ENCODE results near the gene C10orf53.

C10orf53 gene, protein sequence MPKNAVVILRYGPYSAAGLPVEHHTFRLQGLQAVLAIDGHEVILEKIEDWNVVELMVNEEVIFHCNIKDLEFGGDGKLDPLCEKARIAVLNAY

GRCh38 chr10:49679480-49679893 is at the start of gene C10orf53:
TSS of gene C10orf53 (plus strand) at chr10:49679651. CDS start at chr10:49679698, 47 bp downstream.
- no peak for DNase-seq (ENCODE audit: low read depth, low spot score)

DNA sequence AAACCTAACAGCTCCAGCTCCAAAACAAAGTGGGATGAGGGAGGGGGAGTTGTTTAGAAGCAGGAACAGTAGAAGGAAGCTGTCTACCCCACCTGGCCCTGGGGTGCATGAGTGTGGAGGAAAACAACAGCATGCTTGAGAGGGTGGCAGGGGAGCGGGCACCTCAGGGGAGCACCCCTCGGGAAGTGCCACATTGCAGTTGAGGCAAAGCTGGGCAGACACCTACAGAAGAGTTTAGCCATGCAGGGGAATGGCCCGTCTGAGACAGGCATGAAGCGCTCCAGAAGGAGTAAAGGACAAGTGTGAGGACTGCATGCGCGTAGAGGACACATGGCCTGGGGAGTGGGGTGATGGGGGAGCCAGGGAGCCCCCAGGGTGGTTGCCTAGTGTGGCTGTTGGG is 47.5 kb upstream of the C10orf53 start:
- DNase-seq (ENCODE audit: low read depth, low spot score) = no peak

DNA sequence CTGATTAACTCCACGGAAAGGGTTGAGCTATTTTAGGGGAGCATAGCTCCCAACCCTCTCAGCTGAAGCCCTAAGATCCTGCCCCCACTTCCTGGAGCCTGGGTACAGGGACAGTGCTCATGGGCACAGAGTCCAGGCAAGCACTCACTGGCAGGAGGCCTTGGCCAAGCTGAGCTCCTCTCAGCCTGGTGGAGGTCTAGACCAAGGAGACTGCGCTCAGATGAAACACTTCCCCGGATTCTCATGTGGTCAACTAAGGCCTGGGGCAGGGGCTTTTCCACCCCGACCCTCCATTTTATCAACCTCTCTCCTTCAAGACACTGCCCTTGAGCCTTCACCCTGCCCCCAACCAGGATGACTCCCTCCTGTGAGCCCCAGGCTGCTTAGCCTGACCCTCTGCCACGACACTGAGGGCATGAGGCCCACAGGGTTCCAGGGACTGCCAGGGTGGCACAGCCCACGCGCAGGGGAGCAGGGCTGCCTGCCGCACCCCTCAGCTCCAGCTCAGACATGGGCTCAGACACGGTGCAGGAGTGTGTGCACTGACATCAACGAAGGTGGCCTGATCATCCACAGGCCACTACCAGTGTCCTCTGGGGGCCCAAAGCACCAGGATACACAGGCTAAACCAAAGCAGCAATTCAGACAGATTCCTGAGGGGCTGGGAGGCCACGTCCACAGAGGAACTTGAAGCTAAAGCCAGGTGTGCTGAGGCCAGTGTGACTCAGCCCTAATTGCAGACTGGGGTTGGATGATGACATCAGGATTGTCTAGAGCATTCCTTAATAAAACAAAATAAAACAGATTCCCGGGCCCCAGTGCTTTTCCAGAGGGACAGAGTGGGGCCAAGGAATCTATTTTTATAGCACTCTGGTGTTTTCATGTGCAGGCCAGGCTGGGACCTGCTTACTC is 46.8 kb upstream of the C10orf53 start:
- no peak for DNase-seq (ENCODE audit: low read depth, low spot score)

- DNase-seq (ENCODE audit: low read depth, low spot score) = no peak
Measured at GRCh38 chr10:49633327-49634068, 46.0 kb upstream of the C10orf53 start.

DNA sequence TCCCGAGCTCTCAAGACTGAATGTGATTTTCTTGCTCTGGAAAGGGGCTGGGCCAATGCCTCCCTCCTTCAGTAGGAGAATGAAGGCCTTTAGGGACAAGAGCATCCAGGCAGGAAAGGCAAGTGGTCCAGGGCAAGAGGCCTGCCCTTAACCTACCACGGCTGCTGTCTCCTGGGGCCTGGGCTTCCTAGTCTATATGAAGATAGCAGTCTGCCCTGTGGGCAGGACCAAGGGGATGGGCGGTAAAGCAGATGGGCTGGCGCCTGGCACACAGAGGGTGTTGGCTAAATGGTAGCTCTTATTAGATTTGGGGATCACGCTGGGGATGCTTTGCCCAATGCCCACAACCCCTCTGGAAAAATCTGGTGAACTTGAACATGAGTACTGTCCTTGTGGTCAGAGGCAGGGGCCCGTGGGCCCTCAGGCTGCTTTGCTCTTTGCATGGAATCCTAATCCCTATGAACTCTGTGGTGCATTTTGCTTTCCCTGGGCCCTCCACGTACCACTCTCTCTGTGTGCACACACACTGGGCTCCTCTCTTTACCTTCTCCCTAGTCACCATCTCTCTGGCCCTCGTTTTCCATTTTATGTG is 45.3 kb upstream of the C10orf53 start:
- no peak for DNase-seq (ENCODE audit: low read depth, low spot score)

- DNase-seq (ENCODE audit: low read depth, low spot score) = no peak
Measured at GRCh38 chr10:49642311-49642710, 37.1 kb upstream of the C10orf53 start.

GRCh38 chr10:49643241-49644034 is 36.0 kb upstream of the C10orf53 start:
- no peak for DNase-seq (ENCODE audit: low read depth, low spot score)

DNA sequence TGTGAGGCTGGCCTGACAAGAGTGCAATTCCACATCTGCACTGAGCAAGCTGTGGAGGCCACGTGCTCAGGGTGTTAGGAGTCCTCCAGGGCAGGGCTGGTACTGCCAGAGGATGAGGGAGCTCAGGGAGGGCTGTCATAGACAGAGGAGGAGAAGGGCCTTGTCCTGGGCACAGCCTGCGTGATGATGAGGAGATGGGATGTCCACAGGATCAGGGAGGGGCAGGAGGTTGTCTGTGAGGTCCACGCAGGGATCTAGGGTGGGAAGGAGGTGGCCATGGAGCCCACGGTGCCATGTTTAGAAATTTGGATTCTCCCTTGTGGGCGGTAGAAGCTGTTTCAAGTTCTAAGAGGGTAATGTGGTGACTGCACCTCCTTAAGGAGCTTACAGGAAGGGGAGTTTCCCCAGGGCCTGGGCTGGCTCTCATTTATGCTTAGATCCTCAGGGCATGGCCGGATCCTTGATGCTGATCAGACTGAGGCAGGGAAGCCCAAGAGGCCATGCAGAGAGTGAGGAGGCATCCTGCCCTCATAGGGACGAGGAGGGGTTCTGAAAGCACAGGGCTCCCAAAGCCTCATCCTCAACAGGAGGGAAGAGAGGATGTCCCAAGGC is 35.3 kb upstream of the C10orf53 start:
- no peak for DNase-seq (ENCODE audit: low read depth, low spot score)

DNA sequence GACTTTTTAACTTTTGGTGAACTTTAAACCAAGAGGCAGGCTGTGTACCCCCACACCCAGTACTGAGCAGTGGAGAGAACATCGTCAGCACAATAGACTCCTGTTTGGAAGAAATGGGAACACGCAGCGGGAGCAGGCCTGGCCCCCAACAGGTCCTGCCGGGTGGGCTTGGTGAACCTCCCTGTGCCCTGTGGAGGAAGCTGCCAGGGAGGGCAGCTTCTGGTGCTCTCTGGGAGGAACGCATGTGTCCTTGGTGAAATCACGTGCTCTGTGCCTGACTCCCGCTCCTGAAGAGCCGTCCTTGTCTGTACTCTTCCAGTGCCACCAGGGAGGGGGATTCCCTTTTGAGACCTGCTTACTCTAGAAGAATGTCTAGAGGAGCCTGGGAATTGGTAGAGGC is 34.0 kb upstream of the C10orf53 start:
- no peak for DNase-seq (ENCODE audit: low read depth, low spot score)

- no peak for DNase-seq (ENCODE audit: low read depth, low spot score)
Measured at GRCh38 chr10:49645871-49646870, 33.3 kb upstream of the C10orf53 start.

- no peak for DNase-seq (ENCODE audit: low read depth, low spot score)
Measured at GRCh38 chr10:49647554-49647953, 31.9 kb upstream of the C10orf53 start.

- no peak for DNase-seq (ENCODE audit: low read depth, low spot score)
Measured at GRCh38 chr10:49647985-49648795, 31.3 kb upstream of the C10orf53 start.

DNA sequence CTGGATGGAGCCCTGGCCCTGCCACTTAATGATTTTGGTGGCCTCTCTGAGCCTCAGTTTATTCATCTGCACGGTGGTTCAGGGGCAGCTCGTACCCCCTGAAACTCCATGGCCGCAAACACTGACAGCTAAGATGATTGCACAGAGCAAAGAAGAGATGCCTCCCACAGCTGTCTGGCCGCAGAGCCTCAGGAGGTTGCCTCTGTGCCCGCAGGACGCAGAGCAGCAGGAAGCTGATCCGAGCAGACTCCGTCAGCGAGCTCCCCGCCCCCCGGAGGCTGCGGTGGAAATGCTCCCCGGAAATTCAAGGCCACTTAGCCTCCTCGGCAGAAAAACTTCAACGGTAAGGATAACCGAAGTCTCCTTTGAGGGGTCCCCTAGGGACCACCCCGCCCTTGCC is 30.2 kb upstream of the C10orf53 start:
- DNase-seq (ENCODE audit: low read depth, low spot score) = no peak

GRCh38 chr10:49649936-49650723 is 29.3 kb upstream of the C10orf53 start:
- DNase-seq (ENCODE audit: low read depth, low spot score) = no peak

GRCh38 chr10:49650724-49651034 is 28.8 kb upstream of the C10orf53 start:
- no peak for DNase-seq (ENCODE audit: low read depth, low spot score)

GRCh38 chr10:49651039-49651835 is 28.2 kb upstream of the C10orf53 start:
- DNase-seq (ENCODE audit: low read depth, low spot score) = no peak

DNA sequence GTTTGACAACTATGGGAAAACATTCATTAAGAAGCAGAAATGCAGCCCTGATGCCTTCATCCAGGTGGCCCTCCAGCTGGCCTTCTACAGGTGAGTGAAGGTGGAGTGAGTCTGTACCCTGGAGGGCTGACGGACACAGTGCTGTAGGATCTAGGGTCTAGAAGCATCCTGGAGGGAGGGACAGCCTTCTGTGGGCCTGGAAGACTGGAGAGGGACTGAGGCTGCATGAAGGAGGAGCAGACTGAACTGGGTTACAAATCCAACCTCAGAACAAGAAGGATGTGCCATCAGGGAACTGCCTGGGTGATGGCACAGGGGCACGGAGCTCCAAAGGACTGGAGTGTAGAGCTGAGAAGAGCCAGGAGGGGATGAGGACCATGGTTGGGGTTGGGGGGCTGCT is 27.5 kb upstream of the C10orf53 start:
- DNase-seq (ENCODE audit: low read depth, low spot score) = no peak
